Spleen (tissue), 11 donors: ENCODE results near the gene CAMK1G. TPM values are rescaled to one million over a fixed set of nuclear protein-coding genes. Genes with fewer than 3 reads are reported as not detected.

Source experiments
- DNase-seq: peaks from one replicate; pipeline ENCODE4 v3.0.0-alpha.2; 2020
- H3K27ac ChIP-seq, 8 donors: fragments of 200-600 bp; sonication (generic) in 7 of 8; 1 replicate in 4 of 8; 2 replicates in 4 of 8; pipeline versions ENCODE4 v1.5.0 to v1.8.0; 2016 to 2021; ENCODE audit warnings: inconsistent platforms in 4 of 8, mild to moderate bottlenecking in 4 of 8, moderate library complexity in 1 of 8
- H3K27me3 ChIP-seq, 7 donors: fragments of 200-600 bp; sonication (generic) in 6 of 7; replicated peaks in 1 of 7; 1 replicate in 4 of 7; 2 replicates in 3 of 7; pipeline versions ENCODE4 v1.5.0 to v1.8.0; 2016 to 2021; ENCODE audit warnings: inconsistent platforms in 3 of 7, mild to moderate bottlenecking in 1 of 7
- H3K36me3 ChIP-seq, 6 donors: fragments of 200-600 bp; sonication (generic) in 5 of 6; 1 replicate in 4 of 6; 2 replicates in 2 of 6; pipeline versions ENCODE4 v1.5.0 to v1.8.0; 2016 to 2021; ENCODE audit warnings: inconsistent platforms in 2 of 6
- H3K4me1 ChIP-seq, 6 donors: fragments of 200-600 bp; sonication (generic) in 5 of 6; 1 replicate in 3 of 6; 2 replicates in 3 of 6; pipeline versions ENCODE4 v1.5.0 to v1.8.0; 2016 to 2021; ENCODE audit warnings: inconsistent platforms in 3 of 6
- H3K4me3 ChIP-seq, 8 donors: fragments of 200-600 bp; sonication (generic) in 7 of 8; 1 replicate in 4 of 8; 2 replicates in 4 of 8; pipeline versions ENCODE4 v1.5.0 to v1.8.0; 2016 to 2021; ENCODE audit warnings: inconsistent platforms in 4 of 8, mild to moderate bottlenecking in 4 of 8, moderate library complexity in 2 of 8
- H3K9me3 ChIP-seq, 8 donors: fragments of 200-600 bp; sonication (generic) in 7 of 8; 1 replicate in 4 of 8; 2 replicates in 4 of 8; pipeline versions ENCODE4 v1.5.0 to v1.8.0; 2016 to 2021; ENCODE audit warnings: inconsistent platforms in 4 of 8
- POLR2A ChIP-seq, 3 donors: fragments of 450-650 bp; IDR thresholded peaks; one replicate each; pipeline ENCODE4 v1.5.1; 2017; ENCODE audit warnings: antibody characterized with exemption in 3 of 3, mild to moderate bottlenecking in 1 of 3
- POLR2AphosphoS5 ChIP-seq, 3 donors: sonication (generic); formaldehyde crosslinking; IDR thresholded peaks; one replicate each; pipeline ENCODE4 v1.5.1; 2017; ENCODE audit warnings: antibody characterized with exemption in 3 of 3
- WGBS, 5 donors: extraction: QIAGEN DNeasy Blood & Tissue Kit in 3 of 5; methylation state at CpG; one replicate each; pipeline versions ENCODE4 v1.1.5 to v1.1.7; 2013 to 2018; 5-methylcytosine and 5-hydroxymethylcytosine counted together
- intact Hi-C: fragments of 100-400 bp; cut with DNase I; formaldehyde crosslinking; loops from one replicate; pipeline ENCODE4 v1.15.0; 2023; ENCODE audit warnings: low total_unique reads
- polyA plus RNA-seq, 3 donors: library from polyadenylated mRNA; stranded (reverse); fragments of 200-250 nt; gene quantifications; one replicate each; pipeline ENCODE4 v1.2.1, GENCODE V29; 2013
- total RNA-seq, 7 donors: library from RNA; depleted of rRNA in 3 of 7; stranded (reverse); fragments of >200 nt in 3 of 7; fragmentation: NEBNext Ultra II Directional in 4 of 7; extraction: Animal tissue kit (Norgen Biotek cat#: 25700) in 4 of 7; gene quantifications; one replicate each; pipeline versions ENCODE4 v1.1.0 to v1.2.1, GENCODE V29; 2016 to 2021
- TF ChIP-seq, protein P1 (sequence below), 11 experiments: fragments of 200-600 bp in 7 of 11; fragments of 450-650 bp in 4 of 11; sonication (generic) in 4 of 11; IDR thresholded peaks in 8 of 11; conservative IDR thresholded peaks in 3 of 11; 1 replicate in 7 of 11; 2 replicates in 4 of 11; pipeline versions ENCODE4 v1.4.0 to v1.8.0; 2016 to 2021; ENCODE audit warnings: antibody characterized with exemption in 11 of 11, inconsistent platforms in 4 of 11, mild to moderate bottlenecking in 1 of 11
- donor health status: healthy with polysubstance abuse.
- donor health status: DM: no; HTN: no; CAD: no; lungs with moderate emphysema.
- donor health status: DM: no; HTN: no; CAD: no.
- donor health status: Bipolar disorder and iron deficiency.
- donor health status: healthy.
- donor health status: DM: no; HTN: no; CAD: no.
- donor health status: DM: yes; HTN: yes; CAD: no.

Gene CAMK1G
- total and polyA plus RNA-seq, 10 donors: 0.68 to 12.2 (median 3.0) TPM

DNA sequence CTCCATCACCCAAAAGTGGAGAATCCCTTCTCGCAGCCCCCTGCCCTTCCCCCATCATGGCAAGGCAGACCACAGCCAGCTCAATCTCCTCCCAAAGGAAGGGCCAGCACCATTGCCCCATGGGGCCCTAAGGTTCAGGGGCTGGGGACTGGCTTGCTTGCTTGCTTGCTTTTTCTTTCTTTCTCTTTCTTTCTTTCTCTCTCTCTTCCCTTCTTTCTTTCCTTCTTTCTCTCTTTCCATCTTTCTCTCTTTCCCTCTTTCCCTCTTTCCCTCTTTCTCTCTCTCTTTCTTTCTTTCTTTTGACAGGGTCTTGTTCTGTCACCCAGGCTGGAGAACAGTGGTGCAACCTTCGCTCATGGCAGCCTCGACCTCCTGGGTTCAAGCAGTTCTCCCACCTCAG, 38.1 kb upstream of the CAMK1G start:
- intact Hi-C loops: no loop called here
- Histone ChIP-seq H3K36me3 (no peaks in the 10 kb centered on the region), H3K27ac (no peak overlapping the region), H3K4me3 (no peak overlapping the region), H3K4me1 (no peaks in the 10 kb centered on the region), H3K9me3 (no peaks in the 10 kb centered on the region), H3K27me3 (peaks cover 0 to 30% (median 0%) of the 10 kb centered on the region in 7 donors)
- WGBS, 5 donors: 88 to 94% (median 93%) methylated on average over 3 of the region's 3 CpGs
- no peak for DNase-seq
- TF ChIP-seq, protein P1, sequence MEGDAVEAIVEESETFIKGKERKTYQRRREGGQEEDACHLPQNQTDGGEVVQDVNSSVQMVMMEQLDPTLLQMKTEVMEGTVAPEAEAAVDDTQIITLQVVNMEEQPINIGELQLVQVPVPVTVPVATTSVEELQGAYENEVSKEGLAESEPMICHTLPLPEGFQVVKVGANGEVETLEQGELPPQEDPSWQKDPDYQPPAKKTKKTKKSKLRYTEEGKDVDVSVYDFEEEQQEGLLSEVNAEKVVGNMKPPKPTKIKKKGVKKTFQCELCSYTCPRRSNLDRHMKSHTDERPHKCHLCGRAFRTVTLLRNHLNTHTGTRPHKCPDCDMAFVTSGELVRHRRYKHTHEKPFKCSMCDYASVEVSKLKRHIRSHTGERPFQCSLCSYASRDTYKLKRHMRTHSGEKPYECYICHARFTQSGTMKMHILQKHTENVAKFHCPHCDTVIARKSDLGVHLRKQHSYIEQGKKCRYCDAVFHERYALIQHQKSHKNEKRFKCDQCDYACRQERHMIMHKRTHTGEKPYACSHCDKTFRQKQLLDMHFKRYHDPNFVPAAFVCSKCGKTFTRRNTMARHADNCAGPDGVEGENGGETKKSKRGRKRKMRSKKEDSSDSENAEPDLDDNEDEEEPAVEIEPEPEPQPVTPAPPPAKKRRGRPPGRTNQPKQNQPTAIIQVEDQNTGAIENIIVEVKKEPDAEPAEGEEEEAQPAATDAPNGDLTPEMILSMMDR (IDR thresholded peaks at IDR 0.05 in 8 of 11, conservative IDR thresholded peaks at IDR 0.05 in 3 of 11): no peak
- TF ChIP-seq POLR2AphosphoS5 (IDR thresholded peaks at IDR 0.05) (no peak), POLR2A (IDR thresholded peaks at IDR 0.05) (no peak)

DNA sequence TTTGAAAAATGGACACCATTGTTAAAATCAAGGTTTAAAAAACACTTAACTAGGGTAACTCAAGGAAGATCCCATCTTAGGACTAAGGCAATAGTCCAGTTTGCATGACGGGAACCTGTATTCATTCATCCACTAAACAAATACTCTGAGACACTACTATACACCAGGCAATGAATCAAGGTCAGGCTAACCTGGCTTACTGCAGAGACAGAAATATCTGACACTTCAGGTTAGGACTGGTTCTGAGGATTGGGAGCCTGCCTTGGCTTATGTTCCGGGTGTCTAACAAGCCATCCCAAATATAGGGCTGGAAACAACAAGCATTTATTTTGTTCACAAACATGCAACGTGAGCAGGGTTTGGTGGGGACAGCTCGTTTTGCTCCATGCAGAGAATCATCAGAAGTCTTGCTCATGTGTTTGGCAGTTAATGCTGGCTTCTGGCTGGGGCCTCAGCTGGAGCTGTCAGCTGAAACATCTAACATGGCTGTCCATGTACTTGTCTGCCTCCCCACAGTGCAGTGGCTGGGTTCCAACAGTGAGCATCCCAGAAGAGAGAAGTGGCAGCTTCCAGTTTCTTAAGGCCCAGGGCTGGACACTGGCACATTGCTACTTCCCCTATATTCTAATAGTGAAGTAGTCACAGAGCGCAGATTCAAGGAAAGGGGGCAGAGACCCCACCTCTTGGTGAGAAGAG, 37.0 kb upstream of the CAMK1G start:
- no peaks in the 10 kb centered on the region for H3K4me1 ChIP-seq
- 78 to 93% (median 86%) methylated on average over 5 of the region's 5 CpGs for whole genome bisulfite sequencing, 5 donors
- no peak overlapping the region for H3K27ac ChIP-seq
- no peak for DNase-seq
- intact Hi-C loops: no loop called here
- no peaks in the 10 kb centered on the region for H3K36me3 ChIP-seq
- peaks cover 0 to 33% (median 0%) of the 10 kb centered on the region in 7 donors for H3K27me3 ChIP-seq
- H3K4me3 ChIP-seq: no peak overlapping the region
- TF ChIP-seq POLR2AphosphoS5 (IDR thresholded peaks at IDR 0.05): no peak
- TF ChIP-seq, protein P1 (IDR thresholded peaks at IDR 0.05 in 8 of 11, conservative IDR thresholded peaks at IDR 0.05 in 3 of 11): no peak
- TF ChIP-seq POLR2A (IDR thresholded peaks at IDR 0.05): no peak
- H3K9me3 ChIP-seq: no peaks in the 10 kb centered on the region

DNA sequence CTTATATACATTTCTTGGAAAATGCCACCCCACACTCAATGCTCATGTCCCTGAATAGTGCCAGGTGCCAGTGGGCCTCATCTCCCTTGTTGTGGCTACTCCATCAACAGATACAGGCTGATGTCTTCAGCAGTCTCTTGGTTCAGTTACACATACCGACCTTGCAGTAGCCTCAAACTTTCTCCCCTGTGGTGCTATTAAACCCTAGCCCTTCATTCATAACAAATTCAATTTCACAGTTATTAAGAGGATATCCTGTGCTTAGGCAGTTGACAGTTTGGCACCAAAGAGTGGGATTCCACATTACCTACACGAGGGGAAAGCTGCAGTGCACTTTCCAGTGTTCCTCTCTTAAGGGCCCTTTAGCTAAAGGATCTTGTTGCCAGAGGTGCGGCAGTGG, 35.9 kb upstream of the CAMK1G start:
- Histone ChIP-seq H3K4me1 (no peaks in the 10 kb centered on the region), H3K4me3 (no peak overlapping the region), H3K27me3 (peaks cover 0 to 41% (median 0%) of the 10 kb centered on the region in 7 donors), H3K9me3 (no peaks in the 10 kb centered on the region), H3K36me3 (no peaks in the 10 kb centered on the region), H3K27ac (no peak overlapping the region)
- WGBS, 5 donors: 50 to 73% (median 64%) methylated on average over 3 of the region's 3 CpGs
- TF ChIP-seq POLR2AphosphoS5 (IDR thresholded peaks at IDR 0.05): no peak
- TF ChIP-seq, protein P1 (IDR thresholded peaks at IDR 0.05 in 8 of 11, conservative IDR thresholded peaks at IDR 0.05 in 3 of 11): no peak
- TF ChIP-seq POLR2A (IDR thresholded peaks at IDR 0.05): no peak
- no peak for DNase-seq
- intact Hi-C loops: no loop called here

DNA sequence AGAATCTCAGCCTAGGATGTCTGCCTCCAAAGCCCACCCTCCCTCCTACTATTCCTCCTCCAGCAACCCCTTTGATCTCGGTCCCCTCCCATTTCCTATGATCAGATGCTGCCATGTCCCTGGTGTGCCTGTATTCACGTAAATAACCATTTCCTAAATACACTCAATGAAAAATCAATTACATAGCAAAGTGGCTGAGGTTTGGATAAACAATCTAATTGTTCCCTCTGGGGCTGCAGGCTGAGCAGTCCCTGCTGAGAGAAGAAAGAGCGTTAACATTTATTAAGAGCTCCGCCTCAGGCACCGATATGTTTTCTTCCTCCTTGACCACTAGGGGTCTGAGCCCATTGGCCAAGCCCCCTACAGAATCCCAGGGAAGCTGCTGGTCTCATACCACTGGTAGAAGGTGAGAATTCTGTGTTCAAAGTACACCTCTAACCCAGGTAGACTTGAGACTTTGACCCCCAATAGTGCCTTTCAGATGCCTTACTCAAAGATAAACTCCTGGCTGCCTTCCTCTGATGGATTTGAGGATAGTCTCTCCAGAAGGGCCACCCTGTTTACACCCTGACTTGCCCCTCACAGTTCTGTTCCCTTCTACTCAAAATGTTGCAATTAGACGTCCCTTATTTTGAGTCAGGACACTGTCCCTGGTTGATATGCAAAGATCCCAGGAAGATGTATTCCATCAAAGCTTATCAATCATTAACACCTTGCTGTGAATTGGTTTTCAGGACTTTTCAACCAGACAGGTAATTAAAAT, 33.9 kb upstream of the CAMK1G start:
- DNase-seq: no peak
- WGBS, 5 donors: 42 to 59% (median 55%) methylated on average over 6 of the region's 6 CpGs
- Histone ChIP-seq H3K9me3 (no peaks in the 10 kb centered on the region), H3K36me3 (no peaks in the 10 kb centered on the region), H3K4me1 (no peaks in the 10 kb centered on the region), H3K27ac (no peak overlapping the region), H3K27me3 (peaks cover 0 to 44% (median 0%) of the 10 kb centered on the region in 7 donors), H3K4me3 (no peak overlapping the region)
- TF ChIP-seq POLR2AphosphoS5 (IDR thresholded peaks at IDR 0.05): no peak
- intact Hi-C loops: no loop called here
